LHCN-M2 (cell line): ENCODE measurements around the gene EPX. TPM values are rescaled to one million over a fixed set of nuclear protein-coding genes. Genes with fewer than 3 reads are reported as not detected.

Source experiments
- DNase-seq: peaks from one replicate; pipeline ENCODE4 v3.0.0-alpha.2; 2012; ENCODE audit warnings: low read depth
- total RNA-seq: library from RNA; depleted of rRNA; stranded (reverse); fragments of >200 nt; gene quantifications from 2 replicates; pipeline ENCODE4 v1.2.3, GENCODE V29; 2014

The EPX gene
- total RNA-seq, 1 experiment from 2014 or later, result not detected

DNA sequence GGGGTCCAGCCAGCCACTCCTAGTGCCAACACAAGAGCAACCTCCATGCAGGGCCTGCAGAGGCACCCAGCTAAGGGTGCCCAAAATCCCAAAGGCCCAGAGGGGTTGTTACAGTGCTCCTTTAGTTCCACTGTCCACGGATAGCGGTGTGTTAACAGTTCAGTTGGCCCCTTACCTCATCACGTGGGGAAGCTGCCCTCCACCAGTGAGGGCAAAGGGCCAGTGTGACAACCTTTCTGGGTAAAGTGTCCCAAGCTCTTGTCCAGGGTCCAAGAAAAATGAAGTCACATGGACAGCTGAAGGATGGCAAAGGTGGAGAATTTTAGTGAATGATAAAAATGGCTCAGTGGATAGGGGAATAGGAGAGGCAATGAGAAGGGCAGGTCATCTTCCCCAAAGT is 35.2 kb downstream of the EPX start:
- DNase-seq, result no peak

DNA sequence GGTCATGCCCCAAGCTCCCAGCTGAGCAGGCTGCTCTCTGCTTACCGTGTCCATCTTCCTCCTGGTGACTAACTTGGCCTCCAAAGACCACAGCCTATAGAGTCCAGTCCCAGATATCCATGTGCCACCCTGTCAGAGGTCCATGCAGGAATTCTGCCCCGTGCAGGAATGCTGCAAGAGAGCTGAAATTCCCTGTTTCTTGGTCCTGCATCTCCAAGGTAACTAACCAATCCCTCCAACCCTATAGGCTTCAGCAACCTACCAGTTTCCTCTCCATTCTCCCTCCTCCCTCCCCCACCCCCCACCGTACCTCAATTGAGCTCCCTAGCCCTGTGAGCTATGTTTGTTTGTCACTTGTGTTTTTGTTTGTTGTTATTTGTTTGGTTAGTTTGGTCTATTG is 36.2 kb downstream of the EPX start:
- no peak for DNase-seq

DNA sequence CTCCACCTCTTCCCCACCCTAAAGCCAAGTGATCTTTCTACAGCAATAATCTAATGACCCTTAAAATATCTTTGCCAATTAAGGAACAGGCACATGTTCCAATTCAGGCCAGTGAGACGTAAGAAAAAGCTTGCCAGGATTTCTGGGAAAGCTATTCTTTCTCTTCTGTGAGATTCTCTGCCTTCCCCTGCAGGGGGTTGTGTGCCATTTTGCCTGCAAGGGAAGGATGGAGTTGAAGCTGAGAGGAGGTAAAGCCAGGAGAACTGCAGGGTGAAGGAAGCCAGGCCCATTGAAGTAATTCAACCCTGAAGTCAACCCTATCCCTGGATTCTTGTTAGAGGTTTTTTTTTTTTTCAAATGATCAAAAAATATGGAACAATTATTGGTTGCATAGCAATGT is 36.9 kb downstream of the EPX start:
- no peak for DNase-seq

DNA sequence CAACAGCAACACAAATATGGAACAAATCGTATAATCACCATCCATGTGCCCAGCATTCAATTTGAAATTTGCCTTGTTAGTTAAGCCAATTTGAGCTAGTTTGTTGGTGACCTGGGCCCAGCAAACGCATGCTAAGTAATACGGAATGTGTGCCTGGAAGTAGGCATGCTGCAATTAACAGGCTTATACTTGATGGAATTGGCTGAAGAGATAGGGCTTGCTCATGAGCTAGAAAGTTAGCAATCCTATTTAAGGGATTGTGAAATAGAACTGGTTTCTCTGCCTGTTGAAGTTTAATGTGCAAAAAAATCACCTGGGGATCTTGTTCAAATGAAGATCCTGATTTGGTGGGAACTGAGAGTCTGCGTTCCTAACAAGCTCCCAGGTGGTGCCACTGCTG is 37.4 kb downstream of the EPX start:
- no peak for DNase-seq

DNA sequence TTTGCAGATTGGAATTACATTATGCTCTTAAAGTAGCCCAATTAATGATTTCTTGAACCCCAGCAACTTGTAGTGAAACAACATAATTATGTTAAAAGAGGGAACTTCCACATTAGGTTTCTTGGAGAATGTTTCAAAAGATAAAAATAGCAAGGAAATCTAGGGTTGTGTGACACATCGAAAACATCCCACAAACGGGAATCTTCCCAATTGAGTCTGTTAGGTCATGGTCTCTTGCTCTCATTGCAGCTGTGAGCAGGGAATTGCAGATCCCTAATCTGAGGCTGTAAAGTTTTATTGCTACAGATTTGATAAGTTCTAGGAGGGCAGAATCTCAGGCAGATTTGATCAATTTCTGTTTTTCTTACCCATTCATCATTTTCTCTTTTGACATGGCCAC is 39.1 kb downstream of the EPX start:
- DNase-seq, result peak; percentile 45

DNA sequence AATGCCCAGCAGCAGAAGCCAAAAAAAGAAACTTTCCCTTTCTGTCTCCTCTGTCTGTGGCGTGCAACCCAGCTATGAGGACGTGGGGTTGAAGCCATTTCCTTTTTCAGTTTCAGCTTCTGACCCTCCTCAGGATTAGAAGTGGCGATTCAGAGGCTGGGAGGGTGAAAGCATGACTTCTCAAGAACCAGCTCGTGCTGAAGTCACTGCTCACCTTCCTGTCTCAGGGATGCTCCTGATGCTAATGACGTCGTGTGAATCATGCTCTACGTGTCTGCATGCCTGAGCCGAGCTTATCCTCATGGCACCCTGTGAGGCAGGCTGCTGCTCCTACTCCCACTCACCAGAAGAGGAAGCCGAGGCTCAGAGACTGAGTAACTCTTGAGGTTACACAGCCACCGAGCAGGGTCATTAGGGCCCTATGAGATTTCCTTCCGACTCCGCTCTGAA is 40.2 kb downstream of the EPX start:
- DNase-seq, result peak; percentile 22

DNA sequence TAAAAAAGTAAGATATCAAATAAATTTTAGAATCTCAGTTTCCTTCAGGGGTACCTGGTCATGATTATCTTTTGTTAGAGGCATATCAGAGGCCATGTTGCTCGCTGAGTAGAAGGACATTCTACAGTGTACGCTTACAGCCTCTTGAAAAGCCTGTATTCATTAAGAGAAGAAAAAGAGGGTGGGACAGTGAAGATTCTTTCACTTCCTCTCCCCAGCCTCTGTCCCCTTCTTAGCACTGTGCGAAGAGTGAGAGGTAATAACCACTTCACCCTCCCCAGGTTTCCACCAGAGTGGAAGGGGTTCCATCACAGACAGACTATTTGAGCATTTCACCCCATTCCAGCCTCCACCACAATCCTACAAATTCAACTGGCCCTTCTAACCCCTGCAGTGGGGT is 41.0 kb downstream of the EPX start:
- no peak for DNase-seq

DNA sequence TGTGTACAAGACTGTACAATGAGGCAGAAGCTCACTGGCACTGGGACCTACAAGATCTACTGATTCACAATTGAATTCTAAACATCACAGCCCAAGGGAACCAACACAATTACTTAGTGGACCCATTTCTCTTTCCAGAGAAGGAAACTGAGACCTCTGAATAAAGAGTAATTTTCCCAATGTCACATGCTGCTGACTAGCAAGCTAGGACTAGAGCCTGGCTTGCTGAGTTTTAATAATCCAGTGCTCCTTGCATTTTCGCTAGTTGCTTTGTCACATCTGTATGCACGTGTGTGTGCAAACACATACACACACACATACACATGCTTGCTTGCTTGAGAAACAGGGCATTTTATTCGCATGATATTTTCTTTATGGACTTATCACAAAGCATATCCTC is 42.0 kb downstream of the EPX start:
- DNase-seq, result no peak

DNA sequence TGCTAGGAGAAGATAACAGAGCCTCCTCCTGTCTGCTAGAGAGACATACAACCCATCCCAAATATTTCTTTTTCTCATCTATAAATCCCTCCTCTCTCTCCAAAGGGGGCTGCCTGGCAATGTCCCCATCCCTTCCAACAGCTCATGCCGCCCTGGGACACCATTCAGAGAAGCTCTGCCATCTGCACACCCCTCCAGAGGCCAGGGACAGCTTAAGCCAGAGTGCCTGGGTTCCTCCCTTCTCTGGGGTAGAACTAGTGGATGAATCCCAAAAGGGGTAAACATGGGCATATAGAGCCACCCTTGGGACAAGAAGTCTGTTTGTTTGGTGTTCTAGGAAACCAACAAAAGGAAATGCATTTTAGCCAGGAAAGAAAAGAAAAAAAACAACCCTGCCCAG is 43.3 kb downstream of the EPX start:
- no peak for DNase-seq

DNA sequence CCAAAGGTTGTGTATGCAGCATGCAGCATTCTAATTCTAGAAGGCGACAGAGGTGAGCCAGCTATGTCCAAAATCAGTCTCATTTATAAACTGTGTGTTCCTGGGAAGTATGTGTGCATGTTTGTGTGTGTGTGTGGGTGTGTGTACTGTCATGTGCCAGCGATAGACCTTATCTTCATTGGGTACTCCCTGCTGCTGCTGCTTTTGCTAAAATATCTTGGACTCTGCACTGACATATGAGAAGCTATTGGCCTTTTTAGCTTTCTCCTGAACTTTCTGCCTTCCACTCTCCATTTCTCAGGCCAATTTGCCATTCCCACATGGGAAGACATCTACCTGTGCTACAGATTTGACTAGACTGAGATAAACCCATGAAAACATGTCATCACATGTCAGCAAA is 43.9 kb downstream of the EPX start:
- no peak for DNase-seq

DNA sequence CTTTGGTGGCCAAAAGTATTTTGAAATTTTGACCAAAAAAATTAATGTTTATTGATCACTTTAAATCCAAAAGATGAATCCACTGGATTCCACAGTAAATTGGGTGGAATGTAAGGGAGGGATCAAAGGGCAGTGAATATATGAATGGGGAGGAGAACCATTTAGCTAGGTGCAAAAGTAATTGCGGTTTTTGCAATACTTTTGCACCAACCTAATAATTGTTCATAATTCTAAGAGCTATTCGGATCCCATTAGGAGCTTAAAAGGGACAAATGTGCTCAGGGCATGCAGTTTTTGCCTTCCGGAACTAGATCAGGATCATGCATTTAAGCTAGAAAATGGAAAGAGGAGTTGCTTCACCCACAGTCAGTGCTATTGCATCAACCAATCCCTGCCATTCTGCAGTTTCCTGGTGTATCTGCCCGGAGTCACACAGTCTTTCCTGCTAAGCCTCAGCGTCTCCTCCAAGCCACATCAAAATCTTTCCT is 45.7 kb downstream of the EPX start, which contains the start of gene LPO:
Gene LPO (plus strand): TSS at position 438 of the 488 bp plus-strand sequence. CDS start 4,396 bp downstream, outside the sequence.
- DNase-seq, result no peak

DNA sequence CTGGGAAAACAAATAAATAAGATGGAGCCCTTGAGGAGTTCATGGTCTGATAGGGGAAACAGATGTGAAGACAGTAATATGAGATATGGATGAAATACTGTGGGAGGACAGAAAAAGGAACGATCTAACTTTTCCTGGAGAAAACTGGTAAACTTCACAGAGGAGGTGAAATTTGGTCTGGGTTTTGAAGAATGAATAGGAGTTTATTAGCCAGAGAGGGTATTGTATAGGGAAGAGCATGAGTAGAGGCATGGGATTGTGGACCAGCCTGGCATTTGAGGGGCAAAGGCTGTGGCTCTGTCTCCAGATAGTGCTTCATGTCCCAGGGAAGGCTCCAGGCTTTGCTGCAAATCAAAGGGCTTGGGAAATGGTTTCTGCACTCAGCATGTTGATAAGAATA is 47.5 kb downstream of the EPX start:
- DNase-seq, result no peak

DNA sequence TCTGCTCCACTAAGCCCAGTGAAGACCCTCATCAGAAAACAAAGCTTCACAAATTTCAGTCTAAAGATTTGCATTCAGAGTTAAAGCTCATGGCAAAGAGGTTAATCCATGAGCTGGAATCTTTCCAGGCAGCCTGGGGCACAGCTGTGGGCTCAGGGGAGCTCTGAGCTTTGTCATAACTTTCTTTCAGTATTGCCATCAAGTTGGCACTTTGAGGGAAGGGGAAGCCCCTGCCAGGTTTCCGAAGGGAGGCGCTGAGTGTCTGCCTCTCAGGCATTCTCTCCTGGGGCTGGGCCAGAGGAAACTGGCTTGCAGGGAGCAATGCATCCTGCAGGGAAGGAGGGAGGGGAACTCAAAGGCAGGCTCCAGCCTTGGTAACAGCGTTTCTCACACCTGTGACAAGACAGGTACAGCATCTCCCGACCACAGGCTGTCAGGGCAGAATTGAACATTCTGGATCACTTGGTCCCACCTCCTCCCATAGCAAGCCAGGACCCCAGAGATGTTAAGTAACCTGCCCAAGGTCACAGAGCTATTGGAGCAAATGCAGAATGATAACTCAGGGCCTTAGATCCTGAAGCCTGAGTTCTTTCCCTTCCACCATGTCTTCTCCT is 49.8 kb downstream of the EPX start:
- DNase-seq, result no peak

DNA sequence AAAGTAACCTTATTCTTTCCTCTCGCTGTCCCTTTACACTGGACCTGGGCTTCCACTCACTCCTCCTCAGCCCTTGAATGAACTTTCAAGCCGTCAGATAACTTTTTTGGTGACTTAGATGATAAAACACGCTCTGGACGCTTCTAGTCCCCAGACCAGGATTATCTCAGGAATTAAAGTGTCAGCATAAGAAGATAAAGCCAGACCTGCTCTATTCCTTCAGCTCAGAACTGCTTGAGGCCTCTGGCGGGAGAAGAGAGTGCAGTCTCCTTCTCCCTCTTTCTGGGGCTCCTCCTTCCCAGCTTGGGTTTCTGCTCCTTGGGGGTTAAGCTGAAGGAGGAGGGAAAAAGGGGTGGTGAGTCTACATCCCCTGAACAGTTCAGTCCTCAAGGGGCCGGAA is 52.4 kb downstream of the EPX start:
- no peak for DNase-seq

DNA sequence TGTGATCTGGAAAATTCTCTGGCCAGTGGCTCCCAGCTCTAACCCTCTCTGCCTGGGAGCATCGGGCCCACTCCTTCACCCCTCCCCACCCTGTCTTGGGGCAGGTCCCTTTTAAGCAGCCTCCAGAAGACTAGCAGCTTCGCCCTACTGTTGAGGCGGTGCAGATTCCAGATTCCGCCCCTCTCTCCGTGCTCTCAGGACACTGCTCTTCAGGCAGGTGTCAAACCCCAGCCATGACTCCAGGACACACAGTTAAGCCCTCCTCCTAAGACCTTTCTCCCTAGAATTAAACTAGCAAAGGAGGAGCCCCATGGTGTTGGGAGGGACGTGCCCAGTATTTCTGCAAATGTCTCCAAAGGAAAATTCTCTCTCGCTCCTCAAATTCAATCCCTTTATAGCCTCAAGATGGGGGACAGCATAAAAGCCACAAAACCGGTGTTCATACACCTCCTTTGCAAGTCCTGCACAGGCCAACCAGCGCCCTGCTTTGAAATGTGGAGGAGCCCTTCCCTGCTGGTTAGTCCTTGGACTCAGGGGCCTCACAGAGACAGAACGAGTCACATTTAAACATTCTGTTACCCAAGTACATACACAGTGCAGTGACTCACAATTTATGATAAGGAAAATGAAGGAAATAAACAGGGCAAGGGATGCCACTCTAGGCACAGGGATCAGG is 53.0 kb downstream of the EPX start:
- no peak for DNase-seq

DNA sequence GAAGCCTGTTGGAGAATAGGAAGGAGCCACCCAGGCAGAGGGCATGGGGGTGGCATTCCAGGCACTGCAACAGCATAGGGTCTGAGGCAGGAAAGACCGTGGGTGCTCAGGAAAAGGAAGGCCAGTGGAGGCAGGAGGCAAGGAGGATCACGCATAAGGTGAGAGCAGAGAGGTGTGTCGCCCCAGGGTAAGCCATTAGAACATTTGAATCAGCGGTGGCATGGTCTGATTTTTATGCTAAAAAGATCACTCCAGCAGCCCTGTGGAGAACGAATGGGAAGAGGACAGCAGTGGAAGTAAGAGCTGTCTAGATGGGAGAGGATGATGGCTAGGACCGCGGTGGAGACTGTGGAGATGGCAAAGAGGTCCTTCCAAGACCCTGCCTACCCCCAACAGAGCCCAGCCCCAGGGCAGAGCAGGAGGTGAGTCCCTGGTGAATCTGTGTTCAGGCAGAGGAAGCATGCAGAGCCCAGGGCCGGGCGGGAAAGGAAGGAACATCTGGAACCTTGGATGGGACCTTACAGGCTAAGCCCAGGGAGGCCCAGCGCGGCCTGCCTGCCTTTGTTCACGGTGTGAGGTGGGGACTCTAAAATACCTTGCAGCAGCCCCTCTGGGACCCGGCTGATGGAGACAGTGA is 53.7 kb downstream of the EPX start:
- no peak for DNase-seq

DNA sequence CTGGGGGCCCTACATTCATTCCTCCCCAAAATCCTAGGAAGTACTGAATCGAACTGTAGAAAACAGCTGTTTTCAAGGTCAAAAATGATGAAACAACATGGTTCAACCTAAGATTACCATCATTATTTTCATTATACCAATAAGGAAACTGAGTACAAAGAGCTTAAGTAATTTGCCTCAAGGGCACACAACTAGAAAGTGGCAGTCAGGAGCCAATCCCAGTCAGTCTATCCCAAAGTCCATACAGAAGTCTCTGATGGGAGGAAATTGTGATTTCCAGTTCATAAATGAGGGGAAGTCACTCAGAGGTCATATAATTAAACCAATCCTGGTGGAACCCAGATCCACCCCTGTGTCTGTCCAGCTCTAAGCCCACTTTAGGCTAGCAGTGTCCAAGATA is 54.3 kb downstream of the EPX start:
- DNase-seq, result no peak

DNA sequence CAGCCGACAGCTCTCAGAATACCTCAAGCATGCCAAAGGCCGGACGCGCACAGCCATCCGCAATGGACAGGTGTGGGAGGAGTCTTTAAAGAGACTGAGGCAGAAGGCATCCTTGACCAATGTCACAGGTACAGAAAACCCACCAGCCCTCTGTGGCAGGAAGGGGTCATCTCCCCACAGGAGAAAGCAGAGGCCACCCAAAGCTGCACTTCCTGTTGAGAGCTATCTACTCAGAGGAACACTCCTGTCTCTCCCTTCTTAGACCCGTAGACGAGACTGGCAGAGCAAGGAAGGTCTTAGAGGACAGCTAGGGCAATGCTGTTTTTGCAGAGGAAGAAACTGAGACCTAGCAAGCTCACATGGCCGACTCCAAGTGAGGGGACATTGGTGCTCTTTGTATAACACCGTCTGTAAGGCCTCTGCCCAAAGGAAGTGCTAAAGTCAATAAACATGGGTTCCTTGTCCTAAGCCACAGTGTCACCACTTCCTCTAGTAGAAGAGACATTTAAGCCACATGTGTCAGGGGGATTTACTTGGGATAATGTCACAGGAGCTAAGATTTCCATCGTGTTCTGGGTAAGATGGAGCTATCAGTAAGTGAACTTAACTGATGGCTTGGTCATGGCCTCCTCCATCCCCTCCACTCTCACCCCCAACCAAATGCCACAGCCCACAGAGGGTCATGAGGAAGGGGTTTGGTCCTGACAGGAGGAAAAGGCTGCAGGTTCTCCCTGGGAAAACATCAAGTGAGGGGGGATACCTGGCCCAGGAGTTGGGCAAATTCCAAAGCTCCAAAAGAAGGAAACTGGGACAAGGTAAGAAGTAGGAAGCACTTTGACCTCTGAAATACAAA is 55.2 kb downstream of the EPX start:
- no peak for DNase-seq

DNA sequence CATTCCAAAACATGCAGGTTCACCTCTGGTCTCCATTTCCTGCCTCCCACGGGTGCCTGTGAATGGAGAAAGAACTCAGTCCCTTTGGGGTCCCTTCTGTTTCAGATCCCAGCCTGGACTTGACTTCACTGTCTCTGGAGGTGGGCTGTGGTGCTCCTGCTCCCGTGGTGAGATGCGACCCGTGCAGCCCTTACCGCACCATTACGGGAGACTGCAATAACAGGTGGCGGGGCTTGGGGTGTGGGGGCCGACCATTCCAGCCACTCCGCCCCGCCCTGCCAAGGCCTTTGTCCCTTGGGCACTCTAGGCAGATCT is 56.4 kb downstream of the EPX start:
- DNase-seq, result no peak

DNA sequence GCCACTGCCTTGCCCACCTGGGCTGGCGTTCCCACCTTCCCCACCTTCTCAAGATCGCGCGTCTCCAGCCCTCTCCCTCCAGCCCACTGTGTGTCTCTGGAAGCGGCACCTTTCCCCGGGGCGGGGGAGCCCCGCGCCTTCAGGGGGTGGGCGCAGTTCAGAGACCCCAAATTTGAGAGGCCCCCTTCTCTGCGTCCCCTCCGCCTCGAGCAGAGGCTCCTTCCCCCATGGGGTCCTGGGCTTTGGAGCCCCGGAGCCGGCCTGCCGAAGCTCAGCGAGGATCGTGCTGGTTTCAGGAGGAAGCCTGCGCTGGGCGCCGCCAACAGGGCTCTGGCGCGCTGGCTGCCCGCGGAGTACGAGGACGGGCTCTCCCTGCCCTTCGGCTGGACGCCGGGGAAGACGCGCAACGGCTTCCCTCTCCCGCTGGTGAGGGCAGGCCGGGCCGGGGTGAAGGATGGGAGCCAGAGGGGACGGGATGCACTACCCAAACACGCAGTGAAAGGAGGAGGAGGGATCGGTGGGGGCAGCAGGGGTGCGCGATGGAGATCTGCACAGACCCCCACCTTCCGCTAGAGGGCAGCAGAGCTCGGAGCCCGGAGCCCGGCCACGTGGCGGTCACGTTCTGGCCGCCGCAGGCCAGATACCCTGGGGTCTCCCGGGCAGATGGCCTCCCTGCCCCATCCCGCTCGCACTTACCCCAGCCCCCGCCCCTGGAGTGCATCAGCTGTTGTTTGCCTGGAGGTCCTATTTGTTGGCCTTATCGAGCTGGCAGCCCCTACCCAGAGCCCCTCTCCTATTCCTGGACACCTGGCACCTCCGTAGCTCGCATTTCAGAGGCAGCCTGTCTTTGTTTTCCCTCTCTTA is 57.0 kb downstream of the EPX start:
- DNase-seq, result peak; percentile 39

DNA sequence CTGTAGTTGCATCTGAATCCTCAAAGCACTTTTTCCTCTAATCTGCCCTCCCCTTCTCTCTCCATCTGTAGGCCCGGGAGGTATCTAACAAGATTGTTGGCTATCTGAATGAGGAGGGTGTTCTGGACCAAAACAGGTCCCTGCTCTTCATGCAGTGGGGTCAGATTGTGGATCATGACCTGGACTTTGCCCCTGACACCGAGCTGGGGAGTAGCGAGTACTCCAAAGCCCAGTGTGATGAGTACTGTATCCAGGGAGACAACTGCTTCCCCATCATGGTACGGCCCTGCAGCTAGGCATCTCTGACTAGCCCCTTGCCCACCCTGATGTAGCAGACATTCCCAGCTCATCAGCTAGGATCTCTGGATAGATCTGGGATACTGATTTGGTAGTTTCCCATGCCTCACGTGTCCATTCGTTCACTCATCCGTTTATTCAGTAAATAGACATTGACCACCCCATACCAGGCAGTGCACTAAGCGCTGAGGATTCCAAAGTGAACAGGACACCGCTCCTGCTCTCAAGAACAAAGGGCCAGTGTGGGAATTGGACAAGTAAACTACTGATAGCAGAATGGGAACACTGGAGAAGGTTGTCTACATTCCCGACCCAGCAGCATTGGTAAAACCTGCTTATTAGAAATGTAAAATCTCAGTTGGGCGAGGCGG is 58.0 kb downstream of the EPX start:
- no peak for DNase-seq
